ENCODE results near the gene SFXN3.

The SFXN3 gene

GRCh38 chr10:101006593-101007098 lies 24.4 kb upstream of the SFXN3 start:
- TF ChIP-seq EZH2 (IDR thresholded peaks at IDR 0.05; ENCODE audit: borderline replicate concordance, low read length) (no peak), CTCF (IDR thresholded peaks at IDR 0.05; ENCODE audit: low read length) (no peak)
- H4K20me1 ChIP-seq (ENCODE audit: insufficient read depth, low read length): no peaks in the 10 kb centered on the region
- H3K27ac ChIP-seq (ENCODE audit: low read depth, low read length, poor library complexity, severe bottlenecking): no peak overlapping the region
- no peaks in the 10 kb centered on the region for H3K27me3 ChIP-seq (ENCODE audit: insufficient read depth, low read length)
- H3K9ac ChIP-seq (ENCODE audit: low read length): no peak overlapping the region
- no peaks in the 10 kb centered on the region for H3K79me2 ChIP-seq (ENCODE audit: insufficient read depth, low read length)
- no peak overlapping the region for H3K4me2 ChIP-seq (ENCODE audit: low read length)
- no peaks in the 10 kb centered on the region for H3K9me3 ChIP-seq (ENCODE audit: low read length)
- H3K36me3 ChIP-seq (ENCODE audit: insufficient read depth, low read length): no peaks in the 10 kb centered on the region
- no peak overlapping the region for H3K4me3 ChIP-seq (ENCODE audit: low read depth, low read length, poor library complexity, severe bottlenecking)
- no peaks in the 10 kb centered on the region for H3F3A ChIP-seq (ENCODE audit: insufficient read depth, low read length)
- H2AFZ ChIP-seq (ENCODE audit: low read length): no peak overlapping the region
- H3K4me1 ChIP-seq (ENCODE audit: insufficient read depth, low read length, severe bottlenecking): no peaks in the 10 kb centered on the region
- no peaks in the 10 kb centered on the region for H3K9me2 ChIP-seq (ENCODE audit: low read depth, low read length)

GRCh38 chr10:101007099-101007711 lies 23.8 kb upstream of the SFXN3 start:
- H3K4me1 ChIP-seq (ENCODE audit: insufficient read depth, low read length, severe bottlenecking): no peaks in the 10 kb centered on the region
- TF ChIP-seq EZH2 (IDR thresholded peaks at IDR 0.05; ENCODE audit: borderline replicate concordance, low read length) (no peak), CTCF (IDR thresholded peaks at IDR 0.05; ENCODE audit: low read length) (no peak)
- no peaks in the 10 kb centered on the region for H3K36me3 ChIP-seq (ENCODE audit: insufficient read depth, low read length)
- no peak overlapping the region for H3K4me2 ChIP-seq (ENCODE audit: low read length)
- no peaks in the 10 kb centered on the region for H4K20me1 ChIP-seq (ENCODE audit: insufficient read depth, low read length)
- no peaks in the 10 kb centered on the region for H3F3A ChIP-seq (ENCODE audit: insufficient read depth, low read length)
- no peaks in the 10 kb centered on the region for H3K9me3 ChIP-seq (ENCODE audit: low read length)
- no peak overlapping the region for H3K9ac ChIP-seq (ENCODE audit: low read length)
- H3K79me2 ChIP-seq (ENCODE audit: insufficient read depth, low read length): no peaks in the 10 kb centered on the region
- no peak overlapping the region for H2AFZ ChIP-seq (ENCODE audit: low read length)
- no peak overlapping the region for H3K4me3 ChIP-seq (ENCODE audit: low read depth, low read length, poor library complexity, severe bottlenecking)
- H3K27me3 ChIP-seq (ENCODE audit: insufficient read depth, low read length): no peaks in the 10 kb centered on the region
- no peak overlapping the region for H3K27ac ChIP-seq (ENCODE audit: low read depth, low read length, poor library complexity, severe bottlenecking)
- no peaks in the 10 kb centered on the region for H3K9me2 ChIP-seq (ENCODE audit: low read depth, low read length)

- H3K79me2 ChIP-seq (ENCODE audit: insufficient read depth, low read length): no peaks in the 10 kb centered on the region
- H3K27me3 ChIP-seq (ENCODE audit: insufficient read depth, low read length): no peaks in the 10 kb centered on the region
- no peaks in the 10 kb centered on the region for H3K9me3 ChIP-seq (ENCODE audit: low read length)
- no peaks in the 10 kb centered on the region for H3K4me1 ChIP-seq (ENCODE audit: insufficient read depth, low read length, severe bottlenecking)
- H3K36me3 ChIP-seq (ENCODE audit: insufficient read depth, low read length): no peaks in the 10 kb centered on the region
- H3K4me2 ChIP-seq (ENCODE audit: low read length): no peak overlapping the region
- TF ChIP-seq EZH2 (IDR thresholded peaks at IDR 0.05; ENCODE audit: borderline replicate concordance, low read length): no peak
- TF ChIP-seq CTCF (IDR thresholded peaks at IDR 0.05; ENCODE audit: low read length): no peak
- no peaks in the 10 kb centered on the region for H3K9me2 ChIP-seq (ENCODE audit: low read depth, low read length)
- H3K9ac ChIP-seq (ENCODE audit: low read length): no peak overlapping the region
- H3K27ac ChIP-seq (ENCODE audit: low read depth, low read length, poor library complexity, severe bottlenecking): no peak overlapping the region
- H2AFZ ChIP-seq (ENCODE audit: low read length): no peak overlapping the region
- no peaks in the 10 kb centered on the region for H4K20me1 ChIP-seq (ENCODE audit: insufficient read depth, low read length)
- H3K4me3 ChIP-seq (ENCODE audit: low read depth, low read length, poor library complexity, severe bottlenecking): no peak overlapping the region
- H3F3A ChIP-seq (ENCODE audit: insufficient read depth, low read length): no peaks in the 10 kb centered on the region
Observed at GRCh38 chr10:101007915-101008822, 22.9 kb upstream of the SFXN3 start.

All from OCI-LY1 (cell line).